ENCODE results near the gene AAK1.
"Not testable (repeated sequence)": the region's sequence is repeated elsewhere in the genome, so short reads cannot be mapped to it uniquely, and the experiment has no call there.

The AAK1 gene

DNA sequence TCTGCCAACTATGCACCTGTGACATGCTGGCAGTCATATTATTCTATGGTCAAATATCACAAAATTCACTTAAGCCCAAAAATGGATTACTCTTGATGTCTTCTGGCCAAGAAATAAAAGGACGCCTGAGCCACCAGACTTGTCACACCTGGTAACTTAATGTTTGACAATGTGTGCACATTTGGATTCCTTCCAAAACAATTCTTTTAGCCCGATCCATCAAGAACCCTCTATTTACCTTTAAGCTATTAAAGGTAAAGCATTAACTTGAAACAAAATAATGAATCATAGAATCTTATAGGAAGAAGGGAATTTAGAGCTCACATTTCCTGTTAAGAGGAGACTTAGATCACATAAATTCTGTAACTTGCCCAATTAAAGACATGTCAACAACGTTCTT is 159.8 kb downstream of the AAK1 start:
- no peak for DNase-seq

GRCh38 chr2:69483024-69483423 is 160.5 kb downstream of the AAK1 start:
- DNase-seq = no peak

DNA sequence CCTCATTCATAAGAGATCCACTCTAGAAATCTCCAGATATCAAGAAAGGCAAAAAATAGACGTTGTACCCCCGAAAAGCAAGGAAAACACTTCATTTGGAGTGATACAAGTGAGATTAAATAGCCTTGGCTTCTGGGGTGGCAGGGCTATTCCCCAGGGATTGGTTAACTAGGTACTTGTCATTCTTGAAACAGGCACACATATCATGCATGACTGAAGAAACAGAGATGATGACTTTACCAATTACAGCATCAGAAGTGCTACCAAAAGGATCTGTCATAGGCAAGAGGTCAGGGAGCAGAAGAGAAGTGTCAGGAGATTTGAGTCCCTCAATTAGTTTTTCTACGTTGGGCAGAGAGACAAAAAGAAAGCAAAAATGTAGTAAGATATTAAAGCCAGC is 161.1 kb downstream of the AAK1 start:
- DNase-seq = no peak

DNA sequence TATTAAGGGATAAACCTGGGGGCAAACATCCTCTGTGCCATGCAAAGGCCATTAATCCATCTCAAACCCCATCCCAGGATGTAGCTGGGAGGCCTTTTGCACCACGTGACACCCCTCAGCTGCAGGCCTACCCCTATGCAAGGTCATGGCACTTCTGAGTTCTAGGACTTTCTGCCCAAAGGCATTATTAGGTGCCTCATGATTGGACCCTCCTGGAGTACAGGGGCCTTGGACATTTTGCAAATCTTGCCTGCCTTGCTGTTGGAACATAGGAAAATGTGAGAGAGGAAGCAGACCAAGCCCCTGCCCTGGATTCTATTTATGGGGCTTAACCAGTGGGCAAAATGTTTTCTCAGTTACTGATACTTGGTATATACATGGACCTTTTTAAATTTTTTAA is 162.1 kb downstream of the AAK1 start:
- no peak for DNase-seq

GRCh38 chr2:69477627-69478026 is 165.9 kb downstream of the AAK1 start:
- no peak for DNase-seq

DNA sequence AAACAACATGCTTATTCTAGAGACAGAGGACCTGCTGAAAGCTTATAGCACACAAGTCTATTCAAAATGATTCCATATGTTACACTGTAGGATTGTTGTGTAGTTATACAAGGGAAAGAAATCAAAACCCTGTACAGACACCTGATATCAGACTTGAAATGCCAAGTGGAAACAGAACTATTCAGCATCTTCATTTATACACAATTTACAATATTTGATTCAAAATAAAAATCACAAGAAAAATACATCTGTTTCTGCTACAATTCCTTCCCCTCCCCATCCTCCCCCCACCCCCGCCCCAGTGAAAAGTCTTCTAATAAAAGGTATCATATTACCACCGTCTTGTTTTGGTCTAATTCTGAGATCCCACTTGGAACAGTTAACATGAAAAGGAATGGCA is 168.9 kb downstream of the AAK1 start:
- DNase-seq = no peak

GRCh38 chr2:69471793-69472192 is 171.7 kb downstream of the AAK1 start:
- DNase-seq = no peak

GRCh38 chr2:69470911-69471310 is 172.6 kb downstream of the AAK1 start:
- DNase-seq = no peak

DNA sequence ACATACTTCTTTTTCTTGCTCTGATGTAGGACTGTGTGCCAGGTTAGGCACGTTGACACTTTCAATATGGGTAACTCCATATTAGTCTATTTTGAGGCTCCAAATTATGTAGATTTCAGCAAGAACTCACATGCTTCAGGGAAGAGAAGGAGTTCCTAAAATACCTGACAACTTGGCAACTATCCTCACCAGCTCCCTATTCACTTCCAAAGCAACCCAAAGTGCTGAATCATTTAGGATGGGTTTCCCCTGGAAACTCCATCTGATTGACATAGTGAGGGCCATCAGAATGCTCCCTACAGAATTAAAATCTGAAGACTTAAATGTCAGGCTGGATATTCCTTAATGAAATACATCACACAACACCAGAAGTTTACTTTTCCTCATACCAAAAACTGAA is 173.8 kb downstream of the AAK1 start:
- no peak for DNase-seq

- DNase-seq = no peak
These were observed 174.2 kb downstream of the AAK1 start for GRCh38 chr2:69469375-69469774.

DNA sequence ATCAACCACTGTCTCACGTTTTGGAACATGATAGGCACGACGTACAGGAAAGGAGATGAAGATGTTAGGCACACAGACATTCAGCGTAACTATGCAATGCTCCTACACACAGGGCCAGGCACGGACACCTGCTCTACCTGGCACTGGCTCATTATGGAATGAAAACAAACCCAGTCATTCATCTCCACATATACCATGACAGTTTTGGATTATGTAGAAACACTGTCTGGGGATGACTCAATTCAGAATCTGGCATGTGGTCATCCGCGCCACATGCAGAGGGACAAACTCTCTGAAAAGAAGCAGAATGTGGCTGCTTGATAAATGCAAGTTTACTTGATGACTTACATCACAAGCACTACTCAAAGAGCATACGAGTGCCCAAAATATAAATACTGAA is 176.8 kb downstream of the AAK1 start:
- no peak for DNase-seq

GRCh38 chr2:69465513-69466456 is 177.8 kb downstream of the AAK1 start:
- DNase-seq = peak; percentile 35

DNA sequence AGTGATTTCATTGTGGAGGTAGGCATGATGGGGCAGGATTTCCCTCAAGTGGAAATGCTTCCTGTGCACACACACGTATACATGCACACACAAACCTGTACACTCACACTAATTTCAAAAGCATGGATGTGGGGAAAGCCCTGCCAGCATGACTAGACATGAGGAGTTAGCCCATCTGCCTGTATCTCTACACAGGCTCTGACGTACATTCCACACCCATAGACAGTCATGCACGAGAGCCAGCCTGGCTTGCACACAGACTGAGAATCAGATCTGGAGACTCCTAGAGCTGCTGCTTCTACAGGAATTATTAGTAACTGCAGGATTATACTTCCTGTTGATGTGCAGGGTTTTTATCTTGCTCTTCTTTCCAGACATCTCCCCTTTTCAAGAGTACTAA is 179.0 kb downstream of the AAK1 start:
- no peak for DNase-seq

- DNase-seq = no peak
These were observed 180.8 kb downstream of the AAK1 start for GRCh38 chr2:69462780-69463179.

GRCh38 chr2:69461404-69461803 is 182.1 kb downstream of the AAK1 start:
- DNase-seq = no peak

GRCh38 chr2:69459936-69460335 is 183.6 kb downstream of the AAK1 start:
- no peak for DNase-seq

- no peak for DNase-seq
These were observed 186.5 kb downstream of the AAK1 start for GRCh38 chr2:69456950-69457445.

DNA sequence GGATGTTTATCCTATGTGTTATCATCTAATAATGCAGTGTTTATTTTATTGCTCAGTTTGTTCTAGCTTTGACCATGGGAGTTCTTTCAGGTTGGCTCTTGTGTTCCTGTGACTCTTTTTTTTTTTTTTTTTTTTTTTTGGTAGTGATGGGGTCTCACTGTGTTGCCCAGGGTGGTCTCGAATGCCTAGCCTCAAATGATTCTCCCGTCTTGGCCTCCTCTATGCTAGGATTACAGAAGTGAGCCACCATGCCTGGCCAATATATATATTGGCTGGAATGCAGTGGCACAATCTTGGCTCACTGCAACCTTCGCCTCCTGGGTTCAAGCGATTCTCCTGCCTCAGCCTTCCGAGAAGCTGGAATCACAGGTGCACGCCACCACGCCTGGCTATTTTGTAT is 187.4 kb downstream of the AAK1 start:
- DNase-seq = no peak

DNA sequence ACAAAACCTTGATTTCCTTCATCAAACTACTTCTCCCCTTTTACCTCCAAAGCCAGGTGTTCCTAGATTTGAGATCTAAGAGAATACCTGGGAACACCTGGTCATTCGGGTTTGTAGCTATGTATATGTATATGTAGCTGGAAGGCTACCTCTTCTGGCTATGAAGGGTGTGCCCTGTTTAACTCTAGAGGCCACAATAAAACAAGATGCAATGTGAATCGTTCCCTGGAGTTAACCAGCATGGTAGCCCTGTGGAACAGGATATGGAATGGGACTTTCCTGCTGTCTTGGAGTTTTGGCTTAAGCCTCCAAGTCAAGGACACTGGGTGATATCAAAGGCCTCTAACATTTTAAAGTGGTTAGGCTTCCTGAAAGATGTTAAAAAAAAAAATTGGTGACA is 188.6 kb downstream of the AAK1 start:
- DNase-seq = no peak

DNA sequence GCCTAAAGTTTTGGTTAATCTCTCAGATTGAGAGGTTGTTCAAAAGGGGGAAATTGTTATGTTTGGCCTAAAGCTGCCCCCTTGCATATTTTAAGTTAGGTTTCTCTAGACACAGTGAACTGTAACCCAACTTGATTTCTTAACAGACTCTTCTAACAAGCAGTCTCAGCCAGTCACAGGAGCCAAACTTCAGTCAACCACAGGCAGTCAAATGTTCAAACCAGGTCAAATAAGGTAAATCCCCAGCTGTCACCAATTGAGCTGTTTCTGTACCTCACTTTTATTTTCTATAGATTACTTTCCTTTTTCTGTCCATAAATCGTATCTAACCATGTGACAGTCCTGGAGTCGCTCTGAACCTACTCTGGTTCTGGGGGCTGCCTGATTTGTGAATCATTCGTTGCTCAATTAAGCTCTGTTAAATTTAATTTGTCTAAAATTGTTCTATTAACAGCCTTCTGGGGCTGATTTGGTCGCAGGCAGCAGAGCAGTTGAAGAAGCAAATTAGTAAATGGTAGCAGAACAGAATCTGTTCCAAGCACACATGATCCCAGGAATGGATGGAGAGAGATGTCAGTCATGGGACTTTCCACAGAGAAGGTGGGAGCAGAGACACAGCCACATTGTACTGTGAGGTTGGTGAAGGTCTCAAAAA is 189.9 kb downstream of the AAK1 start:
- DNase-seq = no peak

- DNase-seq = no peak
These were observed 190.9 kb downstream of the AAK1 start for GRCh38 chr2:69452687-69453086.

DNA sequence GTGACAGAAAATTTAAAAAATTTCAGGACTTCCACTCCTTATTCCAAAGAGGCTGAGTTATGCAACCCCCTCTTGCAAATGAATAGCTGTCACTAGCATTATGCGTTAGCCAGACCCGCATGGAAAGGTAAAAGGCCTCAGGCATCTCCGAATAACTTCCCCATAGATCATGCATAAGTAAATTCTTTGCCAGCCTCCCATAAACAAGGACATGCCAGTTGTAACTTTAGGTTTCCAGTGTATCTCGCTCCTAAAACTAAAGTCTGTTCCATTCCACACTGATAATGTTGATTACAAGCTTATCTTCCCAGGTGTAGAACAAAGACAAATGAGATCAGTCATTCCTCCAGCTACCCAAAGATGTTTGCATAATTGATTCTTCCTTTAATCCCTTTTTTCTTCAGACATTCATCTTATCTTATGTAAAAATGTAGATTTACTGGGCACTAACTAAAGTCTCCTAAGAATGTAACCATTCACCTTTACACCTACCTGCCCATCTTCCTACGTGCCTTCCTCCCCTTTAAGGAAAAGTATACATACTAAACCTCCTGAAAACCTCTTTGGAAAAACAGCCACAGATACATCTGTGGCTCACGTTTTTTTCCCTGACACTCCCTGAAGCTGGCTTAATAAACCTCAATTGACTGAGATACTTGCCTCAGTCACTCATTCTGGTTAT is 192.7 kb downstream of the AAK1 start:
- DNase-seq = no peak

DNA sequence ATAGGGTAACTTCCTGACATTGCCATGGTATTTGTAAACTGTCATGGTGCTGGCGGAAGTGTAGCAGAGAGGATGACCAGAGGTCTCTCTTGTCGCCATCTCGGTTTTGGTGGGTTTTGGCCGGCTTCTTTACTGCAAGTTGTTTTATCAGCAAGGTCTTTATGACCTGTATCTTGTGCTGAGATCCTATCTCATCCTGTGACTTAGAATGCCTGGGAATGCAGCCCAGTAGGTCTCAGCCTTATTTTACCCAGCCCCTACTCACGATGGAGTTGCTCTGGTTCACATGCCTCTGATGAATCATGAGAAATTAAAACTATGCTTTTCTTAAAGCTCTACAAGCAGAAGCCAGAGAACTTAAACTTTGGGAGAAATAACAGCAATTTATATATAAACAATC is 193.6 kb downstream of the AAK1 start:
- DNase-seq = no peak

- DNase-seq = not testable (repeated sequence)
These were observed 199.9 kb downstream of the AAK1 start for GRCh38 chr2:69443673-69444072.

Data from left hindlimb (tissue), 1 donor.